Body of pancreas (tissue), 4 donors: Measurements from ENCODE around the gene GPR156.

Experiments
- CTCF ChIP-seq, 7 experiments: fragments of 450-650 bp in 4 of 7; fragments of 200-600 bp in 3 of 7; sonication (generic) in 3 of 7; IDR thresholded peaks; one replicate each; pipeline ENCODE4 v1.5.1; 2016 to 2019; ENCODE audit warnings: antibody characterized with exemption in 7 of 7
- POLR2A ChIP-seq, 3 donors: fragments of 450-650 bp; IDR thresholded peaks; one replicate each; pipeline ENCODE4 v1.6.1; 2016; ENCODE audit warnings: antibody characterized with exemption in 3 of 3, mild to moderate bottlenecking in 2 of 3

DNA sequence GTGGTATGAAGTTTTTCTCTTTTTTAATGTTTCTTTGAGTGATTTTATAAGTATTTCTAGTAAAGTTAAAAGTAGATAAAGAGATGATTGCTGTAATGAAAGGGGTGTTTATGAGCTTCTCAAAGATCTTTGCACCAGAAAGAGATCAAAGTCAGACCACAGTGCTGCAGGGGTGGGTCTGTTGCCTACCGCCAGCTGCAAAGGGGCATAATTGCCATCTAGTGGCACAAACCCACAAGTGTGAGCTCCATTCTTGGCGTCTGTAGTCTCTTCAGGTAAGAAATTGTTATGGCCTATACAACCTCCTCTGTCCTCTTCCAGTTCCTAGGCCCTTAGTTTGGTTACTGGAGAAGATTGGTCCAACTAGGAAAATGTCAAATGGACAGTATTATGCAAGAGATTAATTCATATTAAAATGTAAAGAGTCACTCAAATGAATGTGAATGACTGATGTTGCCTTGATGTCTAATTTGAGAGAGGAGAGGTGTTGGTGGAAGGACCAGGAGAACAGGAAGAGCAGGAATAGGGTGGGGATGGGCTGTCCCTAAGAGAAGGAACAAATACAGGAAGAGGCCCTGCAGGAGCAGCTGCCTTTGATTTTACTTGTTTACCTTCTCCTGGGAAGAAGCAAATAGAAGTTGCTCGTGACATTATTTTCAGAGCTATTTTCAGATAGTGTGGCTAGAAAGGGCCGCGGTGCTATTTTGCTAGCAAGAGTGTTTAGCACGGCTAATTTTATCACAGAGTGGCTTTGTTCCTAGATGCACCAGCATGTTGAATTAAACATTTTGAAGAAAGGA is 137.8 kb downstream of the GPR156 start:
- TF ChIP-seq CTCF (IDR thresholded peaks at IDR 0.05) (peak in 5 of 7 experiments; percentile 16 to 55 (median 46)), POLR2A (IDR thresholded peaks at IDR 0.05) (no peak)
